GM03348 (cell line): ENCODE measurements around the gene RBM6.
"Not testable (repeated sequence)": the region's sequence is repeated elsewhere in the genome, so short reads cannot be mapped to it uniquely, and the experiment has no call there.

Source experiments
- DNase-seq: peaks from one replicate; pipeline ENCODE4 v3.0.0; 2012; ENCODE audit warnings: low spot score

RBM6 gene

GRCh38 chr3:49917806-49918590 lies 22.0 kb upstream of the RBM6 start:
- DNase-seq = not testable (repeated sequence)

DNA sequence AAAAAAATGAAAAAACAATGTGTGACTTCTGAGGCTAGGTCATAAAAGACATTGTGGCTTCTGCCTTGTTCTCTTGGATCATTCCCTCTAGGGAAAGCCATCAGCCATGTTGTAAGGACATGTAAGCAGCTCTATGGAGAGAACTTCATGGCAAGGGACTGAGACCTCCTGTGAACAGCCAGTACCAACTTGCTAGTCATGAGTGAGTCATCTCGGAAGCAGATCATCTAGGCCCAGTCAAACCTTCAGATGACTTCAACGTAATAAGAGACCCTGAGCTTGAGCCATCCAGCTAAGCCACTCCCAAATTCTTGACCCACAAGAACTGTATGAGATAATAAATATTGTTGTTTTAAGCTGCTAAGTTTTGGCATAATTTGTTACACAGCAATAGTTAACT lies 15.3 kb upstream of the RBM6 start:
- peak; percentile 51 for DNase-seq

DNA sequence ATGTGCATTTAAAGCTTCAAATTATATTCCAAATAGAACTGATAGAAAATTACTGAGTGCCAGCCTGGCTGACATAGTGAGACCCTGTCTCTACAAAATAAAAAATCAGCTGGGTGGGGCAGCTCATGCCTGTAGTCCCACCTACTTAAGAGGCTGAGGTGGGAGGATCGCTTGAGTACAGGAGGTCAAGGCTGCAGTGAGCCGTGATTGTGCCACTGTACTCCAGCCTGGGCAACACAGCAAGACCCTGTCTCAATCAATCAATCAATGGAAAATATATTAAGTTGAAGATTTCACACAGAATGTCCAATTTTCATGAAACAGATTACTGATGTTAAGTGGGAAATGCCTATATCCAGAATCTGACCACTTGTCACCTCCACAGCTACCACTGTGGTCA lies 14.5 kb upstream of the RBM6 start:
- no peak for DNase-seq

- no peak for DNase-seq
These were observed 13.7 kb upstream of the RBM6 start for GRCh38 chr3:49926117-49926728.

DNA sequence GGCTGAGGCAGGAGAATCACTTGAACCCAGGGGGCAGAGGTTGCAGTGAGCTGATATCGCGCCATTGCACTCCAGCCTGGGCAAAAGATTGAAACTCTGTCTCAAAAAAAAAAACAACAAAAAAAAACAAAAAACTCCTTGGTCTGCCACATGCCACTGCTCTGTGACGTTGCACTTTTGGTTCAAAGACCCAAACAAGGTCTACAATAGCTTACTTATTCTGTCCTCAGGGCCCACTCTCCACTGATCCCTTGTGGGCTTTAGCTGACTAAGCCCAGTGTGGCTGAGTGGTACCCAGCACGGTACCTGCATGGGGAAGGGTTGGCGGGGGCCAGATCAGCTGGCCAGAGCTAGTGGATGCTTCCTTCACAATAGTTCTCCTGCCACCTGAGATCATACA lies 12.2 kb upstream of the RBM6 start:
- no peak for DNase-seq

GRCh38 chr3:49928481-49929017 lies 11.4 kb upstream of the RBM6 start:
- no peak for DNase-seq

GRCh38 chr3:49929291-49930167 lies 10.4 kb upstream of the RBM6 start, which contains the start of gene MON1A:
MON1A (minus strand) TSS chr3:49929811; CDS start chr3:49913346, 16,465 bp downstream.
- DNase-seq = peak; percentile 97

DNA sequence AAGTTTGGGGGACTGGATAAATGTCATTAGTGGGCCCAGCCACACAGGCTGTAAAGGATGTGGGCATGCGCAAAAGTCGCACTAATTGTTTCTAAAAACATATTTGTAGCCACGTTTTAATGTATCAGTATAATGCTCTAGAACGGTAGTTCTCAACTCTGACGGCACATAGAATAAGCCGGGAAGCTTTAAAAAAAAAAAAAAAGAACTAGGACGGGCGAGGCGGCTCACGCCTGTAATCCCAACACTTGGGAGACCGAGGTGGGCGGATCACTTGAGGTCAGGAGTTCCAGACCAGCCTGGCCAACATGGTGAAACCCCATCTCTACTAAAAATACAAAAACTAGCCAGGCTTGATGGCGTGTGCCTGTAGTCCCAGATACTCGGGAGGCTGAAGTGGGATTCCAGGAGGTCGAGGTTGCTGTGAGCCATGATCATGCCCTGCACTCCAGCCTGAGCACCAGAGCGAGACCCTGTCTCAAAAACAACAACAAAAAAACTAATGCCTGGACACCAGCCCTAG lies 9.7 kb upstream of the RBM6 start:
- DNase-seq = no peak

- no peak for DNase-seq
These were observed 9.0 kb upstream of the RBM6 start for GRCh38 chr3:49930922-49931321.

- DNase-seq = not testable (repeated sequence)
These were observed 7.7 kb upstream of the RBM6 start for GRCh38 chr3:49932281-49932680.

GRCh38 chr3:49937090-49937489 lies 2.9 kb upstream of the RBM6 start:
- no peak for DNase-seq

DNA sequence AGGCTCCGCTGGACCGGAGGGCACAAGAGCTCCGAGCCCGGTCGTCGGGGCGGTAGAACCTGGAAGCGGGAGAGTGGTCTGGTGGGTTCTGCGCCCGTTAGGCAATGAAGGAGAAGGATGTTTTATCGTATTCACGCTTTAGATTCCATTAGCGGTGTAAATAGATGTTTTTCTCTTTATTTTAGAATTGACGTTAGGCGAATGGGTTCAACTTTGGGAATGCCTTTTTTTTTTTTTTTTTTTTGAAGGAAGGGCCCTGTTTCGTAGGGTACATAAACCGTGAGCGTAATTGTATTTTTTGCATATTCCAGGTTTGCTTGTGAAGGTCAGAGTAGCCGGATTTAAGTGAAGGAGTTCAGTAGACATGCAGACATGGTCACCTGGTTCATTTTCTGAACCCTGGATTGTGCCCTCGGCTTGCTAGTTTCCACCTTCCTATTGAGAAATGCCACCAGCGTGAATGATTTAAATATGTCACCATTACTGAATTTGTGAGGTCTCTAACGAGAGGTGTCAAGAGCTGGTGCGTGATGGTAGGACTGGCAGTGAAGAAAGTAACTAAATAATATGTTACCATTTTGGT lies 808 bp downstream of the RBM6 start:
- no peak for DNase-seq

DNA sequence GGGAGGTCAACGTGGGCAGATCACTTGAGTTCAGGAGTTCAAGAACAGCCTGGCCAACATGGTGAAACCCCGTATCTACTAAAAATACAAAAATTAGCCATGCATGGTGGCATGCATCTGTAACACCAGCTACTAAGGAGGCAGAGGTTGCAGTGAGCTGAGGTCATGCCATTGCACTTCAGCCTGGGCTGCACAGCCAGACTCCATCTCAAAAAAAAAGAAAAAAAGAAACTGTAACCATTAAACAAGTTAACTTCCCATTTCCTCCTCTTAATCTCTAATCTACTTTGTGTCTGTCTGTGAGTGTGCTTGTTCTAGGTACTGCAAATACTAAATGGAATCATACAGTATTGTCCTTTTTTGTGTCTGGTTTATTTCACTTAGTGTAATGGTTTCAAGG lies 2.7 kb downstream of the RBM6 start:
- no peak for DNase-seq

GRCh38 chr3:49952924-49953323 lies 13.0 kb downstream of the RBM6 start:
- DNase-seq = no peak

DNA sequence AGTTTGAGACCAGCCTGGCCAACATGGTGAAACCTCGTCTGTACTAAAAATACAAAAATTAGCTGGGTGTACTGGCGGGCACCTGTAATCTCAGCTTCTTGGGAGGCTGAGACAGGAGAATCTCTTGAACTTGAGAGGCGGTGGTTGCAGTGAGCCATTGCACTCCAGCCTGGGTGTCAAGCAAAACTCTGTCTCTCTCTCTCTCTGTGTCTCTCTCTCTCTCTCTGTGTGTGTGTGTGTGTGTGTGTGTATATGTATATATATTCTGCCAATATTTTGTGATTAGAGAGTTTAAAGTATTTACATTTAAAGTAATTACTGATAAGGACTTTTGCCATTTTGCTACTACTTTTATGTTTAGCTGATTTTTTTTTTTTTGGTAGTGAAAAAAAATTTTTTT lies 15.7 kb downstream of the RBM6 start:
- DNase-seq = no peak

GRCh38 chr3:49966233-49966942 lies 26.4 kb downstream of the RBM6 start:
- no peak for DNase-seq

- no peak for DNase-seq
These were observed 27.3 kb downstream of the RBM6 start for GRCh38 chr3:49967291-49967690.

- DNase-seq = no peak
These were observed 28.4 kb downstream of the RBM6 start for GRCh38 chr3:49968346-49968745.

DNA sequence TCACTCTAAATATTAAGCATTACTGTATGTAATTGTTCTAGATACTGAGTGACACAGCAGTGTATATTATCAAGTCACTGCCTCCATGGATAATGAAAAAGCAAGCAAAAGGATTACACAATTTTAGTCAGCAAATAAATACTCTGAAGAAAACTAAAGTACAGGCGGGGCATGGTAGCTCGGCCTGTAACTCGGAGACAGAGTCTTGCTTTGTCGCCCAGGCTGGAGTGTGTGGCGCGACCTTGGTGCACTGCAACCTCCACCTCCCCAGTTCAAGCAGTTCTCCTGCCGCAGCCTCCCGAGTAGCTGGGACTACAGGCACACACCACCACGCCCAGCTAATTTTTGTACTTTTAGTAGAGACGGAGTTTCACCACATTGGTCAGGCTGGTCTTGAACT lies 32.7 kb downstream of the RBM6 start:
- no peak for DNase-seq

- no peak for DNase-seq
These were observed 37.0 kb downstream of the RBM6 start for GRCh38 chr3:49976942-49977341.

GRCh38 chr3:49984394-49984793 lies 44.4 kb downstream of the RBM6 start:
- no peak for DNase-seq
